HG03175 (cell line): ENCODE measurements around the gene TGFB2.
"Not testable (repeated sequence)": the region's sequence is repeated elsewhere in the genome, so short reads cannot be mapped to it uniquely, and the experiment has no call there.

Source experiments
- ATAC-seq: cut with Tn5 transposase; IDR thresholded peaks from one replicate; pipeline ENCODE4 v1.9.1; 2021; ENCODE audit warnings: mild to moderate bottlenecking, moderate library complexity; ENCODE audit not compliant: unreplicated experiment

The TGFB2 gene

DNA sequence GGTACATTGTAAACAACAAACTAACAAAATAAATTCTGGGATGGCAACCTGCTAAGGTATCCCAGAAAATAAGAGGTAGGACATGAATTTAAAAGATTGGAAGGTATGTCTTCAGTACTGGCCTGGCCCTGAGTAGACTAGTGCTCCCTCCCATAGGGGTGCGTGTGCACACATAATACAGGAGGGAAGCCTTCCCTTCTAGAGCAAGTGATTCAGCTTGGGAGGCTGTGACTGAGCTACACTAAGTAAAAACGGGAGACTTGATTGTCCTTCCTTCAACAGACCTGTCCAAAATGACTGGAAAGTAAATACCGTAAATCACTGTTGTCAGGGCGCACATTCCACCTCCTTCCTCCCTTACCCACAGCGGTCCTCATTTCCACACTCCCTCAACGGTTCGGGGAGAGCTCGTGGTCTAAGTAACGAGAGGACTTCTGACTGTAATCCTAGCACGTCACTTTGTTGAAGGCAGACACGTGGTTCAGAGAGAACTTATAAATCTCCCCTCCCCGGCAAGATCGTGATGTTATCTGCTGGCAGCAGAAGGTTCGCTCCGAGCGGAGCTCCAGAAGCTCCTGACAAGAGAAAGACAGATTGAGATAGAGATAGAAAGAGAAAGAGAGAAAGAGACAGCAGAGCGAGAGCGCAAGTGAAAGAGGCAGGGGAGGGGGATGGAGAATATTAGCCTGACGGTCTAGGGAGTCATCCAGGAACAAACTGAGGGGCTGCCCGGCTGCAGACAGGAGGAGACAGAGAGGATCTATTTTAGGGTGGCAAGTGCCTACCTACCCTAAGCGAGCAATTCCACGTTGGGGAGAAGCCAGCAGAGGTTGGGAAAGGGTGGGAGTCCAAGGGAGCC is at the start of gene TGFB2:
Gene TGFB2, plus strand, starts transcription at position 523 of the 859 bp plus-strand sequence. CDS start 1,366 bp downstream, outside the sequence.
- peak; percentile 40 for ATAC-seq

DNA sequence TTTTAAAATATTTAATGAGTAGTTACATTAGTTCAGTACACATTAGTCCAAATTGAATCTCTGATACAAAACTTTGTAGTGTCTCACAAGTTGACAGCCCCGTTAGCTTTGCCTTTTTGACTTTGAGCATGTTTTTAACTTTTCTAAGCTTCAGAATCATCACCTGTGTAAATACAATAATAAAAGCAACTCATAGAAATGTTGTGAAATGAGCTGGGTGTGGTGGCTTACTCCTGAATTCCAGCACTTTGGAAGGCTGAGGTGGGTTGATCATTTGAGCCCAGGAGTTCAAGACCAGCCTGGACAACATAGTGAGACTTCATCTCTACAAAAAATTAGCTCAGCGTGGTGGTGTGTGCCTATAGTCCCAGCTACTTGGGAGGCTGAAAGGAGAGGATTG is 49.0 kb upstream of the TGFB2 start:
- ATAC-seq: no peak

DNA sequence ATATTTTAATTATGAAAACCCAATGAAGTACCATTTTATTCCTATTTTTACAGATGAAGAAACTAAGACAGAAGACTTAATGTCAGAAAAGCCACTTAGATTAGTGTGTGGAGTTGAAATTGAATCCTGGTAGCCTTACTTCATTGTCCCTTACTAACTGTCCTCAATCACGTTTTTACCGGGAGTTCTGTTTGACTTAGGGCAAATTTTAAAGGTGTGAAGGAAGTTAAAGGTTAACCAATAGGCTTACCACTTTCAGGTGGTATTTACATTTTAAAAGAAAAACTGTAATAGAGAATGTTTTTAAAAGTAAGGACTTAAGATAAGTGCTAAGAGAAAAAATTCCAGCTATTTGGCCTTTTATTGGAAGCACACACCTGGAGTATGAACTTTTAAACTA is 47.7 kb upstream of the TGFB2 start:
- ATAC-seq: no peak

DNA sequence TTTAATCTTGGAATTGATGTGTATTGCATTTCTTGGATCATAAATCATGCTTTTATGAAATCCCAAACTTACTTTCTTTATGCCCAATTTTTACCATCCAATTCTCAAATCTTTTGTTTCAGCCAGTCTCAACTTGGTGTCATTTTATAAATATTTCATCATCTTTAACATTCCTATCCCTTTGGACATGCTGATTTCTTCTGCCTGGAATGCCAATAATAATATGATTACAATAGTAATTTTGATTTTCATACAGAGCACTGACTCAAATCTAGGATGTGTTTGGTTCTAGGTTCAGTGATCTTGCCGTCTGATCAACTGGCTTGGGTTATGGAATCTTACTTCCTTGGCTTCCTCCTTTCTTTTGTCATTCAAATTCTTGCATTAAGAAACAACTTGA is 47.3 kb upstream of the TGFB2 start:
- ATAC-seq: no peak

GRCh38 chr1:218298398-218298797 is 46.7 kb upstream of the TGFB2 start:
- ATAC-seq: no peak

- ATAC-seq: peak; percentile 54
Observed at GRCh38 chr1:218299416-218299815, 45.7 kb upstream of the TGFB2 start.

DNA sequence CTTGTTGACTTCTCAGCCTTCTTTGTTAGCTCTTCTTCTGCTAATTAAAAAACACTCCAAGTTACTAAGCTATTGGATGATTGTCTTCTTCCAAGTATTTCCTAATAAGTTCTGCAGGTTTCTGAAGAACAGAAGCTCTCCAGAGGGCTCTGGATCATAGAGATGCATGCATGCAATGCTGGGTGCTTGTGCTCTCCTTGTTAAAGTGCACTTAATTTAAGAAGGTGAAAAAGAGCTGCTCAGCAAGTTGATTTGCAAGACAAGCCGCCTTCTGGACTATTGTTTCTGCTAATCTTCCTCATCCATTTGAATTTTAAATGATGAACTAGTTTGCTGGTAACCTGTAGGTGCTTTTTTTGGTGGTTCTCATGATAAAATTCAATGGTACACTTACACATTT is 43.9 kb upstream of the TGFB2 start:
- no peak for ATAC-seq

DNA sequence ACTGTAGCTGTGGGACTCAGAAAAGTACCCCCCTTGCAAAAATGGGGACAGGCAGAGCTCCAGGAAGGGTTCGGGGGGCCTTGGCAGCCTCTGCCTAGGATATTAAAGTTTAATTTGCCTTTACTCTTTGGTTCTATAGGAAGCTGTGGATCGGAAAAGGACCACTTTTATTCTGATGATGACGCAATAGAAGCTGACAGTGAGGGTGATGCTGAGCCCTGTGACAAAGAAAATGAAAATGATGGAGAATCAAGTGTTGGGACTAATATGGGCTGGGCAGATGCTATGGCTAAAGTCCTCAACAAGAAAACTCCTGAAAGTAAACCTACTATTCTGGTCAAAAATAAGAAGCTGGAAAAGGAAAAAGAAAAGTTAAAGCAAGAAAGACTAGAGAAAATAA is 43.0 kb upstream of the TGFB2 start:
- no peak for ATAC-seq

DNA sequence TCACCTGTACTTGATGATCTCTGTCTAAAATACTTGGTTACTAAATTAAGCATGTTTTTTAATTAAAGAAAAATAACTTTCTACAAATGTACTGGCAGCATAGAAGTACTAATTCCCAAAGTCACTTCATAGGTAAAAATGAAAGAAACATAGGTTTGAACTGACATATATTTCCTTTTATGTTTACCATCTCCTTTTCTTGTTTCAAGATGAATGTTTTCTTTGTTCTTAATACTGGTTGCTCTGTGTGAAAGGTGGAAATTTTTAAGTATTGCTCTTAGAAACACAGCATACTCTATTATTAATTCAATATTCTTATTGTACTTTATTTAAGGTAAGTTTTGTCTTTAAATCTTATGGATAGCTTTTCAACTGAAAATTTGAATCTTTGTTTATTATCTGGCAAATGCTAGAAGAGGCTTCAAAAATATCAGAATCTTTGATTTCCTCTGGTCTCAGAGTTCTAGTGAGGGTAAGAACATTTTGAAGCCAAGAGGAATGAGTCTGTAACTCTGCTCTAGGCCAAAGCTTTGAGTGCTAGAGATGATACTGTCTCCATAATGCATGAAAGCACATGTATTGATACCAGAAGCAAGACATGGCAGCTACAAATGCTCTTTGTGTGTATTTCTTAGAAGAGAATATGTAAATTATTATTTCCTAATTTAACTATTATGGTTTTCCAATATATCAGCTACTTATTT is 41.8 kb upstream of the TGFB2 start:
- ATAC-seq: no peak

- ATAC-seq: no peak
Observed at GRCh38 chr1:218304281-218305039, 40.7 kb upstream of the TGFB2 start.

DNA sequence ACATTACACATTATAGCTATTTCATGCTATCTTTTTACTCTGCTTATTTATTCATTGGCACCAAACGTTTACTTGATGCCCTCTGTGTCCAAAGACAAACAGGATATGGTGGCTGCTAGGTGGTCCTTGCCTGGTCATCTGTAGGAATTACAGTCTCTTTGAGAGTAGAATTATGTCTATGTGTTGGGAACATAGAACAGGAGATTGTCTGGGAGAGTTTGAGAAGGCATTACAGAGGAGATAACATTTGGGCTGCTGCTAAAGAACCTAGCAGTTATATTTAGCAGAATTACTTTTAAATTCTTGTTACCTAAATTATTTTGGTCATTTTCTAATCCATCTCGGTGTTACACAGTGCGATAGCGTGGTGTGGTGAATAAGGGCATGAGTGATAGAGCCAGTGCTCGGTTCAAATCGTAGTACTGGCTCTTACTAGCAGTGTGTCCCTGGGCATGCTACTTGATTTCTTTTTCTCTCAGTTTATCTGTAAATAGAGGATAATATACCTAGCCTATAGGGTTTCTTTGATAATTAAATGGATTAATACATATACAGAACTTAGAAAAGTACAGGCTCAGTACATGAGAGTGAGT is 39.6 kb upstream of the TGFB2 start:
- ATAC-seq: no peak

- no peak for ATAC-seq
Observed at GRCh38 chr1:218312509-218312908, 32.6 kb upstream of the TGFB2 start.

DNA sequence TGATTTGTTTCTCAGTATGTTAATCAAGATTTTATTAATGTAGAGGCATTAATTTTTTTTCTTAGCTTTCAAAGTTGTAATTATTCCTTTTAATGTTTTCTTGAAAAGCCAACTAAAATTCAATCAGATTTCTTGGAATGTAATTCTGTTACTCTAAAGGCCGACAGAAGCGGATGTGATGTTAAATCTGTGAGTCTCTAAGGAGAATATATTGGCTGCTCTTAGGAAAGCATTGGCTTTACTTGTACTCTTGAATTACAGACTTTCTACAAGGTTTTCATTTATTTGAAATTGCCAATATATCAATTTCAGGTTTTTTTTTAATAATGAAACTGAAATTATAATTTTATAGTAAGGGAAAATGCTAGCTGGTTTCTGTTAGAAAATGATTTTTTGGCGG is 30.8 kb upstream of the TGFB2 start:
- no peak for ATAC-seq

- no peak for ATAC-seq
Observed at GRCh38 chr1:218315638-218316037, 29.5 kb upstream of the TGFB2 start.

GRCh38 chr1:218317061-218317460 is 28.1 kb upstream of the TGFB2 start:
- no peak for ATAC-seq

DNA sequence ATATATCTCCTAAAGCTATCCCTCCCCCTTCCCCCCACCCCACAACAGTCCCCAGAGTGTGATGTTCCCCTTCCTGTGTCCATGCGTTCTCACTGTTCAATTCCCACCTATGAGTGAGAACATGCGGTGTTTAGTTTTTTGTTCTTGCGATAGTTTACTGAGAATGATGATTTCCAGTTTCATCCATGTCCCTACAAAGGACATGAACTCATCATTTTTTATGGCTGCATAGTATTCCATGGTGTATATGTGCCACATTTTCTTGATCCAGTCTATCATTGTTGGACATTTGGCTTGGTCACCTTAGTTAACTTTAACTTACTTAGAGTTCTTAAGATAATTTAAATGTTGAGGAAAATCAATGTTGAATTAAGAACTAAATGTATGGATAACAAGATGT is 25.0 kb upstream of the TGFB2 start:
- ATAC-seq: not testable (repeated sequence)

DNA sequence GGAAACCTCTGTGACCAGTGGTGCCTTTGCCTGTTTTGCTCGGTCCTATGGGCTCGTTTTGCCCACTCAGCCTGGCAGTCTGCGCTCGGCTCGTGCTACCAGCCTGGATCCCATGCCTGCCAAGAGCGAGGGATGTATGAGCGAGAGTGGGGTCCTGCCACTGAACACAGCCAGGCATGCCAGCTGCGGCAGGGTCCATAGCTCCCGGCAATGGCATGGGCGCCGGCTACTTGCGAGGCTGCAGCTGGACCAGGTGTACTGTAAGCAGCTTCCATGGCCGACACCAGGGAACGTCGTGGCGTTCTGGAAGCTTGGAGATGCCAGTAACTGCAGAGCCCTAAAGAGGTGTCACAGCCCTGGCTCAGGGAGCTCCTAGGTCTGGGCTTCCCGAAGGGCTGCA is 22.4 kb upstream of the TGFB2 start:
- no peak for ATAC-seq

DNA sequence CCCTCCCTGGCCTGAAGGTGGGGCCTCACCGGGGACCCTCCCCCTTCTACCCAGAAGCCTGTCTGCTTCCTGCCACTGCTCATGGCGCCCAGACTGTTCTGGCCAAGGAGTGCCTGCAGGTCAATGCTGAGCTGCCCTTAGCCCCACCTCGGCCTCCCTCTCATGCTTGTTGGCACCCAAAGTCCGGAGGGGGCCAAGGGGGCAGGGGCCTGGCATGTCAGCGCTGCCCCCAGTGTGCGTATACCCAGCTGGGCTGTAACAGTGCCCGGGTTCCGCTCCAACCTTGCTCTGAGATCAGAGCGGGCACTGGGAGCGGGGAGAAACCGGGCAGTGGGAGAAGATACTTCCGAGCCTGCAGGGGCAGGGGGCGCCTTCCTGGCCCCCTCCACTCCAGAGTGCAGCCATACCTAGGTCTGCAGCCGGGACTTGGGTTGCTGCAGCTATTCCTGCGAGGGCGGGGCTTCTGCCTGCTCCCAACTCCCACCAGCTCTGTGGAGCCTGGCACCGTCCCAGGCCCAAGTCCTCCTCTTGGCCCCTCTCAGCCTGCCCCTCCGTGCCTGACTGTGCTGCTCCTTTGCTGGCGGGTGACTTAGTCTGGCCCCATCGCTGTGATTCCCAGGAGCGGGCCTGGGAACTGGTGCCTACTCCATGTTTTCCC is 21.4 kb upstream of the TGFB2 start:
- ATAC-seq: no peak

GRCh38 chr1:218324226-218324580 is 20.9 kb upstream of the TGFB2 start:
- no peak for ATAC-seq

DNA sequence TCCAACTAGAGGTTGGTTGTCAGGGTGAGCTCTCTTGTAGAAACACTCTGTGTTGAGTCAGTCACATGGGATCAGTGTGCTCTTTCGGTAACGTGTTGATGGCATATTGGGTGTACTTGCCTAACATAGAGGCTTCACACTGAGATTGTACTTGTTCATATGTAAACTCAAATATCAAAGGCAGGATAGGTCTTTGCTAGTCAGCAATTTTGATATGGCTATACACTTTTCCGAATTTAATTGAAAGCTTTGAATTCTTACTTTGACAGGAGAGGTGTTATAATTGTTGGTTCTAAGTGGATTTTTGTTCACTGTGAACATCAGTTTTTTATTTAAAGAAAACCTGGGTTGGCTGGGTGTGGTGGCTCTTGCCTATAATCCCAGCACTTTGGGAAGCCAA is 16.4 kb upstream of the TGFB2 start:
- no peak for ATAC-seq
